Calu3 (cell line): ENCODE measurements around the gene HECTD2. TPM values are rescaled to one million over a fixed set of nuclear protein-coding genes. Genes with fewer than 3 reads are reported as not detected.

Experiments used
- BruUV-seq: library from RNA; stranded (reverse); fragments of 400-500 nt; replicated peaks from 2 replicates; lab custom pipeline; 2021; lab: Mats Ljungman, UMichigan
- CTCF ChIA-PET: fragments of 300-600 bp; sonication (Branson Sonifier 250); formaldehyde crosslinking; loops from one replicate; lab custom pipeline; 2022; ENCODE audit warnings: antibody characterized with exemption; lab: Charles Lee
- DNase-seq: peaks from one replicate; pipeline ENCODE4 v3.0.0; 2022
- H3K27ac Mint-ChIP-seq: one replicate; pipeline ENCODE4 v1.8.0; 2022; ENCODE audit warnings: mixed read lengths; ENCODE audit not compliant: unreplicated experiment
- H3K27me3 Mint-ChIP-seq: one replicate; pipeline ENCODE4 v1.8.0; 2022; ENCODE audit warnings: mixed read lengths; ENCODE audit not compliant: unreplicated experiment
- H3K36me3 Mint-ChIP-seq: one replicate; pipeline ENCODE4 v1.8.0; 2022; ENCODE audit warnings: mild to moderate bottlenecking, moderate library complexity, mixed read lengths; ENCODE audit not compliant: insufficient read depth, unreplicated experiment
- H3K4me1 Mint-ChIP-seq: one replicate; pipeline ENCODE4 v1.8.0; 2022; ENCODE audit warnings: mild to moderate bottlenecking, low read depth, mixed read lengths; ENCODE audit not compliant: unreplicated experiment
- H3K4me3 Mint-ChIP-seq: one replicate; pipeline ENCODE4 v1.8.0; 2022; ENCODE audit warnings: mild to moderate bottlenecking, low read depth, moderate library complexity, mixed read lengths; ENCODE audit not compliant: unreplicated experiment
- H3K9me3 Mint-ChIP-seq: one replicate; pipeline ENCODE4 v1.8.0; 2022; ENCODE audit warnings: low read depth, mixed read lengths; ENCODE audit not compliant: unreplicated experiment
- CTCF ChIP-seq: fragments of 200-600 bp; IDR thresholded peaks from one replicate; pipeline ENCODE4 v1.8.0; 2022; ENCODE audit warnings: antibody characterized with exemption; ENCODE audit not compliant: unreplicated experiment
- intact Hi-C: fragments of 100-400 bp; cut with micrococcal nuclease; formaldehyde crosslinking; loops from one replicate; pipeline ENCODE4 v1.10.0; 2022; ENCODE audit not compliant: unreplicated experiment
- total RNA-seq: library from RNA; stranded (reverse); gene quantifications from 2 replicates; pipeline ENCODE4 v1.2.3, GENCODE V29; 2022

Gene HECTD2
- total RNA-seq, 1 experiment from 2014 or later, result 2.7 TPM

- Mint-ChIP-seq H3K4me3 (no peak overlapping the region), H3K27ac (no peak overlapping the region), H3K4me1 (no peaks in the 10 kb centered on the region), H3K36me3 (no peaks in the 10 kb centered on the region), H3K9me3 (no peaks in the 10 kb centered on the region), H3K27me3 (no peaks in the 10 kb centered on the region)
- intact Hi-C loops, result no loop called here
- CTCF ChIA-PET, result no interaction called here
- BruUV-seq, result no TSS peak
- no peak for DNase-seq
- no peak for TF ChIP-seq CTCF
Measured at GRCh38 chr10:91545384-91545783, 135.2 kb downstream of the HECTD2 start.

DNA sequence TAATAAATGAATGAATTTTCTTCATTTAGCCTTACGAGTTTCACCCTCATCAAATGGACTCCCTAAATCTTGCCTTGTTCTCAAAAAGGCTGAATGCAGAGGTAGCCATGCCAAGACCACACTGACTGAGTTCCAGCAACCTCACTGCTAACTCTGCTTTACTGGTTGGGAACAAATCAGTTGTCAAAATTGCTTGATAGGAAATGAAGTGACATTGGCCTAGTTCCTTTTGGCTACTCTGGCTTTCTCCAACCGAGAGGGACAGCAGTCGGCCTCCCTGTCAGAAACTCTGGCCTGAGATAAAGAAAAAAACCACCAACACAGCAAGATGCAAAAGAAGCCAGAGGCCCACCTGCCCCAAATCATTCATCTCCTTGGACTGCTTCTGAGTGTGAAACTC lies 135.7 kb downstream of the HECTD2 start:
- Mint-ChIP-seq H3K27ac (no peak overlapping the region), H3K9me3 (no peaks in the 10 kb centered on the region), H3K4me1 (no peaks in the 10 kb centered on the region), H3K4me3 (no peak overlapping the region), H3K27me3 (no peaks in the 10 kb centered on the region), H3K36me3 (no peaks in the 10 kb centered on the region)
- BruUV-seq, result no TSS peak
- CTCF ChIA-PET, result interaction anchor here (1.0 kb wide), 1 partner anchor 8 kb away, joined by 3 read pairs; no protein-coding TSS in a partner anchor
- TF ChIP-seq CTCF, result no peak
- intact Hi-C loops, result no loop called here
- DNase-seq, result no peak

GRCh38 chr10:91549262-91549661 lies 139.1 kb downstream of the HECTD2 start:
- intact Hi-C loops, result no loop called here
- H3K9me3 Mint-ChIP-seq, result no peaks in the 10 kb centered on the region
- H3K27me3 Mint-ChIP-seq, result no peaks in the 10 kb centered on the region
- no peak for TF ChIP-seq CTCF
- CTCF ChIA-PET, result no interaction called here
- BruUV-seq, result no TSS peak
- H3K27ac Mint-ChIP-seq, result no peak overlapping the region
- no peaks in the 10 kb centered on the region for H3K36me3 Mint-ChIP-seq
- peaks cover 11% of the 10 kb centered on the region for H3K4me1 Mint-ChIP-seq
- H3K4me3 Mint-ChIP-seq, result no peak overlapping the region
- no peak for DNase-seq

GRCh38 chr10:91550021-91550420 lies 139.9 kb downstream of the HECTD2 start:
- CTCF ChIA-PET, result no interaction called here
- DNase-seq, result no peak
- H3K36me3 Mint-ChIP-seq, result no peaks in the 10 kb centered on the region
- intact Hi-C loops, result loop anchor here (2.0 to 10.0 kb wide), 2 partner anchors 57 to 195 kb away; no protein-coding TSS in a partner anchor
- no peak overlapping the region for H3K4me3 Mint-ChIP-seq
- no peaks in the 10 kb centered on the region for H3K9me3 Mint-ChIP-seq
- TF ChIP-seq CTCF, result no peak
- no peak overlapping the region for H3K27ac Mint-ChIP-seq
- peaks cover 19% of the 10 kb centered on the region for H3K4me1 Mint-ChIP-seq
- no TSS peak for BruUV-seq
- H3K27me3 Mint-ChIP-seq, result no peaks in the 10 kb centered on the region
